Thyroid gland (tissue), 4 donors: ENCODE data around the gene SPOCK2.

ENCODE experiments used
- CTCF ChIP-seq, 6 experiments: fragments of 200-600 bp in 3 of 6; fragments of 450-650 bp in 3 of 6; sonication (generic) in 3 of 6; IDR thresholded peaks; one replicate each; pipeline ENCODE4 v1.5.1; 2016 to 2019; ENCODE audit warnings: antibody characterized with exemption in 6 of 6, mild to moderate bottlenecking in 2 of 6, inconsistent platforms in 1 of 6, moderate library complexity in 1 of 6
- POLR2A ChIP-seq, 2 donors: fragments of 450-650 bp; IDR thresholded peaks; one replicate each; pipeline ENCODE4 v1.6.1; 2017; ENCODE audit warnings: antibody characterized with exemption in 2 of 2, mild to moderate bottlenecking in 2 of 2, moderate library complexity in 1 of 2

GRCh38 chr10:72068901-72069446, 19.4 kb downstream of the SPOCK2 start:
- TF ChIP-seq POLR2A (IDR thresholded peaks at IDR 0.05) (no peak), CTCF (IDR thresholded peaks at IDR 0.05) (no peak)
